IMR-90 (cell line): ENCODE data around the gene DUSP6. TPM values are rescaled to one million over a fixed set of nuclear protein-coding genes. Genes with fewer than 3 reads are reported as not detected.

Source experiments
- ATAC-seq: fragments of 200-7000 bp; cut with Tn5 transposase; 2 replicates; pipeline ENCODE4 v1.9.1; 2020; ENCODE audit warnings: low read depth, mild to moderate bottlenecking, moderate library complexity
- BruUV-seq: library from RNA; stranded (reverse); fragments of 400-500 nt; replicated peaks from 2 replicates; lab custom pipeline; 2021; lab: Mats Ljungman, UMichigan
- CTCF ChIA-PET: fragments of 300-600 bp; formaldehyde crosslinking; extraction: SDS; loops from one replicate; lab custom pipeline; 2021; ENCODE audit warnings: antibody characterized with exemption; lab: Yijun Ruan, JAX
- POLR2A ChIA-PET: fragments of 300-600 bp; sonication (Branson Sonifier 250); formaldehyde crosslinking; loops from one replicate; lab custom pipeline; 2022; ENCODE audit warnings: antibody characterized with exemption; ENCODE audit not compliant: unreplicated experiment; lab: Charles Lee
- DNase-seq: peaks from one replicate; pipeline ENCODE4 v3.0.0; 2013
- H2AFZ ChIP-seq: replicated peaks from 2 replicates; pipeline ENCODE3; 2013; ENCODE audit warnings: low read length, mild to moderate bottlenecking; ENCODE audit not compliant: poor library complexity
- H2AK5ac ChIP-seq: 2 replicates; pipeline ENCODE4 v1.6.1; 2013; ENCODE audit warnings: low read depth, low read length, inconsistent platforms
- H2AK9ac ChIP-seq: replicated peaks from 2 replicates; pipeline ENCODE3; 2013; ENCODE audit warnings: mild to moderate bottlenecking, low read depth, low read length, moderate library complexity; ENCODE audit not compliant: poor library complexity
- H2BK120ac ChIP-seq: 2 replicates; pipeline ENCODE4 v1.6.1; 2013; ENCODE audit warnings: low read depth, low read length, inconsistent platforms
- H2BK15ac ChIP-seq: 3 replicates; pipeline ENCODE4 v1.6.1; 2013; ENCODE audit warnings: low read depth, low read length, inconsistent platforms
- H2BK20ac ChIP-seq: 2 replicates; pipeline ENCODE4 v1.6.1; 2013; ENCODE audit warnings: low read depth, mild to moderate bottlenecking, inconsistent platforms, low read length, moderate library complexity
- H2BK5ac ChIP-seq: 2 replicates; pipeline ENCODE4 v1.6.1; 2013; ENCODE audit warnings: mild to moderate bottlenecking, low read depth, low read length, inconsistent platforms; ENCODE audit not compliant: poor library complexity, severe bottlenecking
- H3K14ac ChIP-seq: replicated peaks from 2 replicates; pipeline ENCODE4 v1.6.1; 2013; ENCODE audit warnings: low read depth, low read length, inconsistent platforms
- H3K18ac ChIP-seq: 2 replicates; pipeline ENCODE4 v1.6.1; 2013; ENCODE audit warnings: low read depth, low read length, control low read depth
- H3K23ac ChIP-seq: 2 replicates; pipeline ENCODE4 v1.6.1; 2013; ENCODE audit warnings: low read depth, low read length, inconsistent platforms
- H3K27ac ChIP-seq: 2 replicates; pipeline ENCODE4 v1.5.1; 2013; ENCODE audit warnings: mild to moderate bottlenecking, control low read depth, low read length; ENCODE audit not compliant: insufficient read depth
- H3K27me3 ChIP-seq: 2 replicates; pipeline ENCODE4 v1.6.1; 2013; ENCODE audit warnings: low read length; ENCODE audit not compliant: control insufficient read depth, insufficient read depth
- H3K36me3 ChIP-seq: 2 replicates; pipeline ENCODE4 v1.6.1; 2013; ENCODE audit warnings: low read length, mixed read lengths; ENCODE audit not compliant: control insufficient read depth, insufficient read depth
- H3K4ac ChIP-seq: 2 replicates; pipeline ENCODE4 v1.6.1; 2013; ENCODE audit warnings: low read depth, low read length, inconsistent platforms
- H3K4me1 ChIP-seq: 2 replicates; pipeline ENCODE4 v1.6.1; 2013; ENCODE audit warnings: low read length, mixed read lengths; ENCODE audit not compliant: control insufficient read depth, insufficient read depth
- H3K4me2 ChIP-seq: 2 replicates; pipeline ENCODE4 v1.6.1; 2013; ENCODE audit warnings: low read depth, mild to moderate bottlenecking, control low read depth, low read length, moderate library complexity
- H3K4me3 ChIP-seq: 2 replicates; pipeline ENCODE4 v1.5.1; 2013; ENCODE audit warnings: low read depth, mild to moderate bottlenecking, control low read depth, low read length, moderate library complexity; ENCODE audit not compliant: insufficient read depth
- H3K56ac ChIP-seq: 2 replicates; pipeline ENCODE4 v1.6.1; 2013; ENCODE audit warnings: low read length, inconsistent platforms; ENCODE audit not compliant: insufficient read depth; ENCODE audit errors: extremely low read depth
- H3K79me1 ChIP-seq, 2 experiments: 2 replicates each; pipeline ENCODE4 v1.6.1; 2013; ENCODE audit warnings: low read length in 2 of 2, inconsistent platforms in 1 of 2, low read depth in 1 of 2
- H3K9ac ChIP-seq: 2 replicates; pipeline ENCODE4 v1.6.1; 2013; ENCODE audit warnings: low read depth, low read length, control low read depth
- H3K9me1 ChIP-seq: 2 replicates; pipeline ENCODE4 v1.6.1; 2013; ENCODE audit warnings: low read length, inconsistent platforms; ENCODE audit not compliant: insufficient read depth
- H3K9me3 ChIP-seq: 2 replicates; pipeline ENCODE4 v1.6.1; 2013; ENCODE audit warnings: low read length; ENCODE audit not compliant: control insufficient read depth, insufficient read depth
- H4K20me1 ChIP-seq: 2 replicates; pipeline ENCODE4 v1.6.1; 2013; ENCODE audit warnings: low read length, inconsistent platforms; ENCODE audit not compliant: insufficient read depth
- H4K5ac ChIP-seq: 2 replicates; pipeline ENCODE4 v1.6.1; 2013; ENCODE audit warnings: mild to moderate bottlenecking, low read depth, low read length, control low read depth
- H4K8ac ChIP-seq, 2 experiments: 2 replicates each; pipeline ENCODE4 v1.6.1; 2013; ENCODE audit warnings: low read depth in 2 of 2, low read length in 2 of 2, control low read depth in 1 of 2, inconsistent platforms in 1 of 2
- H4K91ac ChIP-seq: 2 replicates; pipeline ENCODE4 v1.6.1; 2013; ENCODE audit warnings: low read depth, low read length, inconsistent platforms; ENCODE audit not compliant: insufficient read depth
- CTCF ChIP-seq: conservative IDR thresholded peaks from 2 replicates; pipeline ENCODE4 v1.5.1; 2012; ENCODE audit warnings: mild to moderate bottlenecking, low read depth, low read length, improper control_type of control experiment
- ELK1 ChIP-seq: fragments of 150-350 bp; IDR thresholded peaks from 2 replicates; pipeline ENCODE4 v1.6.1; 2016; ENCODE audit warnings: low read depth, mild to moderate bottlenecking, low read length, moderate library complexity, borderline replicate concordance
- MAFK ChIP-seq: IDR thresholded peaks from 2 replicates; pipeline ENCODE4 v1.6.1; 2012; ENCODE audit warnings: low read depth, low read length, improper control_type of control experiment
- MXI1 ChIP-seq: IDR thresholded peaks from 2 replicates; pipeline ENCODE4 v1.6.1; 2012; ENCODE audit warnings: low read depth, mild to moderate bottlenecking, low read length, moderate library complexity, borderline replicate concordance
- POLR2A ChIP-seq: IDR thresholded peaks from 2 replicates; pipeline ENCODE4 v1.6.1; 2012; ENCODE audit warnings: mild to moderate bottlenecking, low read depth, low read length
- USF2 ChIP-seq: fragments of 150-350 bp; IDR thresholded peaks from 2 replicates; pipeline ENCODE4 v1.6.1; 2017; ENCODE audit warnings: mild to moderate bottlenecking, antibody characterized with exemption, low read length, low read depth
- WGBS, 2 experiments: methylation state at CpG; one replicate each; pipeline versions ENCODE4 v1.1.5 to v1.1.7; 2013; ENCODE audit warnings: missing lambda C conversion rate in 2 of 2; ENCODE audit not compliant: insufficient read length in 1 of 2; ENCODE audit errors: extremely low coverage in 2 of 2; 5-methylcytosine and 5-hydroxymethylcytosine counted together
- dilution Hi-C: fragments of 300-500 bp; cut with HindIII; formaldehyde crosslinking; loops from one replicate; pipeline ENCODE4 v1.14.3; 2018; ENCODE audit warnings: low sequenced_read_pairs; ENCODE audit not compliant: unreplicated experiment
- in situ Hi-C: fragments of 300-500 bp; cut with MboI; formaldehyde crosslinking; loops from 3 replicates; pipeline ENCODE4 v1.14.3; 2019; ENCODE audit warnings: low sequenced_read_pairs, inconsistent platforms, mixed read lengths
- intact Hi-C: fragments of 100-400 bp; cut with micrococcal nuclease; formaldehyde crosslinking; loops from 2 replicates; pipeline ENCODE4 v1.10.0; 2022
- polyA plus RNA-seq, 3 experiments: library from polyadenylated mRNA; depleted of rRNA; stranded (reverse); fragments of >200 nt; gene quantifications; 2 replicates each; pipeline ENCODE4 v1.2.3, GENCODE V29; 2012; ENCODE audit warnings: low replicate concordance in 1 of 3
- total RNA-seq: library from RNA; depleted of rRNA; stranded (reverse); fragments of >200 nt; gene quantifications from 2 replicates; pipeline ENCODE4 v1.2.3, GENCODE V29; 2012

DUSP6 gene
- total and polyA plus RNA-seq, 2 of the 4 experiments (the other 2 are of a cell fraction): 38.5 to 70.1 TPM

- peaks cover 0 to 43% of the 10 kb centered on the region in 2 experiments; a peak in 3 of 4 replicates for H3K79me1 ChIP-seq
- H3K4me3 ChIP-seq: no peak overlapping the region
- in situ Hi-C loops (no loop called here), dilution Hi-C loops (no loop called here), intact Hi-C loops (loop anchor here (5.0 kb wide), 1 partner anchor 120 kb away; no protein-coding TSS in a partner anchor)
- H3K4me2 ChIP-seq: peak overlapping the region; percentile 37
- TF ChIP-seq MXI1 (no peak), CTCF (no peak), POLR2A (peak; percentile 55; the same call in 1 of the 2 replicates), USF2 (no peak), MAFK (no peak), ELK1 (no peak)
- no peak overlapping the region for H2AK9ac ChIP-seq
- peak overlapping the region; percentile 27 to 33; a peak in 1 of 4 replicates for H4K8ac ChIP-seq
- BruUV-seq: no TSS peak
- peak; percentile 77 for DNase-seq
- H3K14ac ChIP-seq: peak overlapping the region; percentile 4; the same call in 1 of the 2 replicates
- H2BK5ac ChIP-seq: peak overlapping the region; percentile 0
- no peak overlapping the region for H3K9ac ChIP-seq
- CTCF ChIA-PET: interaction anchor here (0.8 to 1.2 kb wide), 4 partner anchors 8 to 329 kb away, joined by 3 to 5 read pairs (median 3); no protein-coding TSS in a partner anchor
- WGBS, 2 experiments: no CpG with 5 or more reads among the region's 8 CpGs
- no peaks in the 10 kb centered on the region for H3K9me3 ChIP-seq
- H2BK120ac ChIP-seq: no peak overlapping the region
- H3K36me3 ChIP-seq: peaks cover 11% of the 10 kb centered on the region
- H4K20me1 ChIP-seq: peaks cover 32% of the 10 kb centered on the region
- no peak overlapping the region for H2BK20ac ChIP-seq
- H3K56ac ChIP-seq: no peak overlapping the region
- peak overlapping the region; percentile 30; the same call in 1 of the 2 replicates for H2AK5ac ChIP-seq
- no peak overlapping the region for H3K27ac ChIP-seq
- H3K18ac ChIP-seq: no peak overlapping the region; the same call in 1 of the 2 replicates
- peaks cover 9% of the 10 kb centered on the region for H3K4me1 ChIP-seq
- peaks cover 6% of the 10 kb centered on the region; the same call in 1 of the 2 replicates for H3K9me1 ChIP-seq
- peak overlapping the region; percentile 30; the same call in 1 of the 2 replicates for H3K4ac ChIP-seq
- H4K91ac ChIP-seq: no peak overlapping the region
- no peak overlapping the region for H4K5ac ChIP-seq
- no peak overlapping the region for H2BK15ac ChIP-seq
- peak; percentile 13 for ATAC-seq
- H3K27me3 ChIP-seq: no peaks in the 10 kb centered on the region
- H3K23ac ChIP-seq: peak overlapping the region; percentile 82
- POLR2A ChIA-PET: interaction anchor here (0.6 to 2.8 kb wide), 10 partner anchors 99 to 1352 kb away, joined by 3 to 16 read pairs (median 4); no protein-coding TSS in a partner anchor
- no peak overlapping the region for H2AFZ ChIP-seq
Measured at GRCh38 chr12:89346741-89347324, 5.5 kb downstream of the DUSP6 start.
